Activated CD4-positive, alpha-beta memory T cell treated with anti-CD3 and anti-CD28 coated beads for 36 hours (primary cell): ENCODE results near the gene KIF13A. TPM values are rescaled to one million over a fixed set of nuclear protein-coding genes. Genes with fewer than 3 reads are reported as not detected.
"Not testable (repeated sequence)": the region's sequence is repeated elsewhere in the genome, so short reads cannot be mapped to it uniquely, and the experiment has no call there.

ENCODE experiments used
- CTCF ChIA-PET: fragments of 350-600 bp; sonication (Branson Sonifier 250); formaldehyde crosslinking; loops from one replicate; lab custom pipeline; 2021; ENCODE audit warnings: antibody characterized with exemption, inconsistent platforms; lab: Charles Lee
- POLR2A ChIA-PET: fragments of 350-600 bp; sonication (Branson Sonifier 250); formaldehyde crosslinking; loops from one replicate; lab custom pipeline; 2021; ENCODE audit warnings: antibody characterized with exemption; lab: Charles Lee
- DNase-seq: peaks from one replicate; pipeline ENCODE4 v3.0.0-alpha.2; 2020
- H3K27ac Mint-ChIP-seq: one replicate; pipeline ENCODE4 v1.8.0; 2021; ENCODE audit warnings: mixed read lengths
- H3K27me3 Mint-ChIP-seq: one replicate; pipeline ENCODE4 v1.8.0; 2021; ENCODE audit warnings: mixed read lengths
- H3K36me3 Mint-ChIP-seq: one replicate; pipeline ENCODE4 v1.8.0; 2021; ENCODE audit warnings: mixed read lengths
- H3K4me1 Mint-ChIP-seq: one replicate; pipeline ENCODE4 v1.8.0; 2021; ENCODE audit warnings: low read depth, mixed read lengths
- H3K4me3 Mint-ChIP-seq: one replicate; pipeline ENCODE4 v1.8.0; 2021; ENCODE audit warnings: mild to moderate bottlenecking, mixed read lengths
- H3K9me3 Mint-ChIP-seq: one replicate; pipeline ENCODE4 v1.8.0; 2021; ENCODE audit warnings: mixed read lengths
- intact Hi-C: fragments of 100-400 bp; cut with micrococcal nuclease; formaldehyde crosslinking; loops from one replicate; pipeline ENCODE4 v1.15.1; 2023
- total RNA-seq, 2 experiments: library from RNA; stranded (reverse); gene quantifications; one replicate each; pipeline ENCODE4 v1.2.3, GENCODE V29; 2021

The KIF13A gene
- total RNA-seq, 2 experiments from 2014 or later: 0.07 TPM; not detected in 1

DNA sequence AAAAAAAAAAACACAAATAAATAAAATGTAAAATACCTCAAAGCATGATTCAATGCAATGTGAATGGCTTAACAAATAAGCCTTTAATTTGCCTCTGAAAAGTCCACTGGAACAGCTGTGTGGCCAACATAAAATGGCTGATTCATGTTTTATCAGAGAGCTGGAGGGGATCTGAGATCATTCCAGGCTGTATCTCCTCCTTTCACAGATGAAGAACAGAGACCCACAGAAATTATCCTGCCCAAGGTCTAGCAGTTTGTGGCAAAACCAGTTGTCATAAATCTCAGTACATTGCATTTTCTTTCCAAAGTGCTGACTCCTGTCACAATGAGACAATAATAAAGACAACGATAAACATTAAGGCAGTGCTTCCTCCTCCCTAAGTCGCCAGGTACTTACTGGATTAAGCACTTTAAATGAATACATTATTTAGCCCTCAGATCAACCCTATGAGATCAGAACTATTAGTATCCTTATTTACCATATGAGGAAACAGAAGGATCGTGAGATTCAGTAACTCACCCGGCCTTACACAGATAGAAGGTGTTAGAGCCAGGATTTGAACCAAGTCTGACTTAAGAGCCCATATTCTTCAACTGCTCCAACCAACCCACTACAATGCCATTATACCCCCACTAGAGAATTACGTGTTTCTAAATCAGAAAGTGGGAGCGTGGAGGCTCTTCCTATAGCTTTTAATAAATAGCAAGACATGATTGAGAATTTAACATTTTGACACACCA, 118.3 kb downstream of the KIF13A start:
- Mint-ChIP-seq H3K9me3 (no peaks in the 10 kb centered on the region), H3K36me3 (no peaks in the 10 kb centered on the region), H3K4me1 (no peaks in the 10 kb centered on the region), H3K27ac (no peak overlapping the region), H3K4me3 (no peak overlapping the region), H3K27me3 (peaks cover 12% of the 10 kb centered on the region)
- ChIA-PET POLR2A (no interaction called here), CTCF (no interaction called here)
- intact Hi-C loops: no loop called here
- no peak for DNase-seq

DNA sequence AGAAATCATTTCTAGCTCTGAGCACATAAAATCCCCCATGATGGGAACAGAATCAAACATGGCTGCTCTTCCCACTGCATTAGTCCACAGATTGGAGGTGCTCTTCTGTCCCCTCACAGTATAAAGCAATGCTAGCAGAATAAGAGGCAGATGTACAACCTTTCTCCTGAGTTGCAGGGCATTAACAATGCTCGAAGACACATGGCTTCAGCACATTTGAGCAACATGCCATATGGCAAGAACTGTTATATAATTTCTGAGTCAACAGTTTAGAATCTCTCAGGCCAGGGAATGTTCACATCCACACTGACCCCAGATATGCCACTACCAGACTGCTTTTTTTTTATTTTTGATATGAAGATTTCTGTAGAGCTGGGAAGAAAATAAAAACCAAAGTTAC, 119.6 kb downstream of the KIF13A start:
- POLR2A ChIA-PET: no interaction called here
- Mint-ChIP-seq H3K36me3 (no peaks in the 10 kb centered on the region), H3K4me3 (no peak overlapping the region), H3K9me3 (no peaks in the 10 kb centered on the region), H3K27ac (no peak overlapping the region), H3K4me1 (no peaks in the 10 kb centered on the region), H3K27me3 (peaks cover 12% of the 10 kb centered on the region)
- CTCF ChIA-PET: interaction anchor here (0.6 kb wide), 1 partner anchor 22 kb away, joined by 3 read pairs; no protein-coding TSS in a partner anchor
- DNase-seq: no peak
- intact Hi-C loops: no loop called here

DNA sequence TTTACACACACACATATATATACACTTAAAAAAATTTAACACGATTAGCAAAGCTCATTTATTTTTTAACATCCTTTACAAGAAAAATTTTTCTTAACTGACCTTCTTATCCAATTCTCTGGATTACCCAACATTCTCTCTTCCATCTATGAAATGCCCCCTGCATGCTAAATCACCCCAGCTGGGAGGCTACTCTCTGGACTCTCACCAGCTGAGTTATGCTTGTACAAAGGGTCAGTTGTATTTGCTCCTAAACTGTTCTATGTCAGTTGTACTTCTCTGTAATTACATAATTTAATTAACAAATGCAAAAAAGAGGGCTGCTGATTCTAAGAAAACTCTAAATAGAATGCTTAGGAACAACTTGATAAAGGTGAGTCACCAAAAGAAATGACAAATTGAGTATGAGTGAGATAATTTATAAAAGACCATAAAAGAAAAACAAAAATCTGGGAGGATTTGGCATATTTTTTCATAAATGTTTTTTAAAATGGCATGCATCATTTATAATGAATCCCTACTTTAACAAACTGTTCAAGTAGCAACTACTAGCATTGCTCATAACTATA, 120.5 kb downstream of the KIF13A start:
- no peaks in the 10 kb centered on the region for H3K9me3 Mint-ChIP-seq
- no peaks in the 10 kb centered on the region for H3K4me1 Mint-ChIP-seq
- H3K27me3 Mint-ChIP-seq: peaks cover 12% of the 10 kb centered on the region
- H3K36me3 Mint-ChIP-seq: no peaks in the 10 kb centered on the region
- CTCF ChIA-PET: no interaction called here
- no peak for DNase-seq
- no peak overlapping the region for H3K27ac Mint-ChIP-seq
- no peak overlapping the region for H3K4me3 Mint-ChIP-seq
- POLR2A ChIA-PET: no interaction called here
- intact Hi-C loops: no loop called here

DNA sequence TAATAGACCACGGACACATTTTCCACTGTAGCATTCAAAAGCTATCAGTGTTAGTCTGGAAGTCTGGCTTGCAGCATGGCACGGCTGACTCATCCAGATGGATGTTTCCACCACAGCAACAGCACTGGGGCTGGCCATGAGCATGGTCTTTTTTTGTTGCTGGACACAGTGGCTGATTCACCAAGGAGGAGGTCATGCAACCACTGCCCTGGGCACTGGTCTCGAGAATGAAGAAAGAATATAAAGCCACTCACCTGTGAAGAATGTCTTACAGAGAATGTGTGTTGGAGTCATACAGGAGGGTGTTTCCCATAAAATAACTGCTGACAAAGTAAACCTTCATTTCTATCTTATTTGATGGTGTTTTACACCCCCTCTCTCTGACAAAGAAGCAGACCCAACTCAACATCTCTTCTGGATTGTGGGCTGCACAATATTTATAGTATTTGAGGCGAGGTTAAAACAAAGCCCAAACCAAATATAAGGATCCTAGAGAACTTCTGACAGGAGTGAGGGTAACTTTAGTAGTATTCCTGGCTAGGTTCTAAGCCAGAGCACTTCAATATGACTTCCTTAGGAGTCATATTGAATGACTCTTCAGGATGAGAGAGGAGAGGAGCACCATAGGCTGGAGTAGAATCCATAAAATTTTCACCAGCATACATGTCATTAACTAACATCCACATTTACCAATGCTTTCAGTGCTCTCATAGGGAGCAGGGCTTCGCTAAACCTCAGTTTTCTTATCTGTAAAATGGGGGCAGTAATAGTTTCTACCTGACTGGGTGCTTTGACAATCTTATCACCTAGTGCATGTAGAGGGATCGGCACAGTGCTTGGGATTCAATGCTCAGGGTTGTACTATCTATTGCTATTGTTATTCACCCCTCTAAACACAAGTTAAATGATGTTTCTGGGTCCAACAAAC, 121.4 kb downstream of the KIF13A start:
- intact Hi-C loops: no loop called here
- H3K4me1 Mint-ChIP-seq: no peaks in the 10 kb centered on the region
- H3K36me3 Mint-ChIP-seq: no peaks in the 10 kb centered on the region
- DNase-seq: no peak
- no peak overlapping the region for H3K4me3 Mint-ChIP-seq
- H3K9me3 Mint-ChIP-seq: no peaks in the 10 kb centered on the region
- no peak overlapping the region for H3K27ac Mint-ChIP-seq
- POLR2A ChIA-PET: no interaction called here
- peaks cover 7% of the 10 kb centered on the region for H3K27me3 Mint-ChIP-seq
- CTCF ChIA-PET: no interaction called here

DNA sequence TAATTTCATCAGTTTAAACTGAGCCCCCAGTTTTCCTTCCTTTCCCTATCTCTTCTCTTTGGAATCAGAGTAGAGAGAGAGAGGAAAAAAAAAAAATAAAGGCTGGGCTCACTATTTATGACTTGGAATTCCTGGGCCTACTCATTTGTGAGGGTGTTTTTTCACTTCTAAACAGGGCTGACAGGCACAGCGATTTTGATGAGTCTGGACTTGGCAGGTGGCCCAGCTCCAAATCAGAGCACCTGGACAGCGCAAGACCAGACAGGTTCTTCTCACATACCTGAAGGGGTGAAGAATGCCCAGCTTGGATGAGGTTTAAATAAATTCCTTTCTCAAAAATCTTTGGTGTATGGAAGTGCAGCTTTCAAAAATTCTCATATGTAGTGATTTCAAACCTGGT, 122.2 kb downstream of the KIF13A start:
- peaks cover 7% of the 10 kb centered on the region for H3K27me3 Mint-ChIP-seq
- intact Hi-C loops: no loop called here
- H3K4me1 Mint-ChIP-seq: no peaks in the 10 kb centered on the region
- ChIA-PET CTCF (no interaction called here), POLR2A (no interaction called here)
- H3K9me3 Mint-ChIP-seq: no peaks in the 10 kb centered on the region
- no peaks in the 10 kb centered on the region for H3K36me3 Mint-ChIP-seq
- H3K27ac Mint-ChIP-seq: no peak overlapping the region
- DNase-seq: no peak
- H3K4me3 Mint-ChIP-seq: no peak overlapping the region

DNA sequence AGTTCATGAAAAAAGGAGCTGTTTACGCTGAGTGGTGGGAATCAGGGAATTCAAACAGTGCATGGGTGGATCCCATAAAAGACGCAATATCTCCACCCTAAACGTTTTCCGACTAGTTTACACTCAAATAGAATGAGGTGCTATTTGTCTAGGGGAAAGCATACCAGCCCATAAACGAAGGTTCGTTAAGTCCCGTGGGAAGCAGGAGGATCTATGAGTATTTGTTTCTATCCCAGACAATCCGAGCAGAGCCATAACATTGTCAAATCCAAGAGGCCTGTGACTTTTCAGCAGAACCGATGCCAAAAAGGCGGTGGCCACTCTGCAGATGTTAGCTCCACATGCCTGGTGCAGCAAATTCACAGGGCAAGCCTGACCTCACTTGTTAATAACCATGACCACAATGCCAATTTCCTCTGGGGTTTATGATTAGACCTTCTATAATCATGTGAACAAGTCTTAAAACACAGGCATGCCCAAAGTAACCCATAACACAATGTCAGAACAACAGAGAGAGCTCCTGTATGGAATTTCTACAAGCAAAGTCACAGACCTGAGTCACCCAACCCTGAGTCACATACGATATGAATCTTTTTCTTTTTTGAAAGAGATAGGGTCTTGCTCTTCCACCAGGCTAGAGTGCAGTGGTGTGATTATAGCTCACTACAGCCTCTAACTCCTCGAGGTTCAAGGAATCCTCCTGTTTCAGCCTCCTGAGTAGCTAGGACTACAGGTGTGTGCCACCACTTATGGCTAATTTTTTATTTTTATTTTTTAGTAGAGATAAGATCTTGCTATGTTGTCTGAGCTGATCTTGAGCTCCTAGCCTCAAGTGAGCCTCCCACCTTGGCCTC, 123.3 kb downstream of the KIF13A start:
- no peaks in the 10 kb centered on the region for H3K9me3 Mint-ChIP-seq
- ChIA-PET CTCF (no interaction called here), POLR2A (no interaction called here)
- H3K4me3 Mint-ChIP-seq: no peak overlapping the region
- H3K36me3 Mint-ChIP-seq: no peaks in the 10 kb centered on the region
- peaks cover 1% of the 10 kb centered on the region for H3K27me3 Mint-ChIP-seq
- no peak for DNase-seq
- no peak overlapping the region for H3K27ac Mint-ChIP-seq
- no peaks in the 10 kb centered on the region for H3K4me1 Mint-ChIP-seq
- intact Hi-C loops: no loop called here

DNA sequence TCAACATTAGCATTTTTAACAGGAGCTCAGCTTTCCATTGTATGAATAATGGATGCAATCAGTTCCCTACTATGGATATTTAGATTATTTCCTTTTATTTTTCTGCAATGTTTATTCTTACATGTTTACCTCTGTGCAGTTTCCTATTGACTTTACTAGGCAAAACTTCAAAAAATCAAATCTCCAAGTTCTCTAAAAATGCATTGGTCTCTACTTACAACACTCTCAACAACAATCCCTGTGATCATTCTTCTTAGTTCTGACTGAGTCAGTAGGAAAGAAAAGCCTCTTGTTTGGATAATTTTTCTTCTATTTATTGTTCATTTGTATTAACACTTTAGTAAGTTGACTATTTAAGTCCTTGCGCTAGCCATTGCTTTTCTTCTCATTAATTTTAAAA, 126.1 kb downstream of the KIF13A start:
- Mint-ChIP-seq H3K9me3 (no peaks in the 10 kb centered on the region), H3K4me3 (no peak overlapping the region), H3K27me3 (no peaks in the 10 kb centered on the region), H3K27ac (no peak overlapping the region), H3K36me3 (no peaks in the 10 kb centered on the region), H3K4me1 (no peaks in the 10 kb centered on the region)
- ChIA-PET CTCF (no interaction called here), POLR2A (no interaction called here)
- intact Hi-C loops: no loop called here
- no peak for DNase-seq

DNA sequence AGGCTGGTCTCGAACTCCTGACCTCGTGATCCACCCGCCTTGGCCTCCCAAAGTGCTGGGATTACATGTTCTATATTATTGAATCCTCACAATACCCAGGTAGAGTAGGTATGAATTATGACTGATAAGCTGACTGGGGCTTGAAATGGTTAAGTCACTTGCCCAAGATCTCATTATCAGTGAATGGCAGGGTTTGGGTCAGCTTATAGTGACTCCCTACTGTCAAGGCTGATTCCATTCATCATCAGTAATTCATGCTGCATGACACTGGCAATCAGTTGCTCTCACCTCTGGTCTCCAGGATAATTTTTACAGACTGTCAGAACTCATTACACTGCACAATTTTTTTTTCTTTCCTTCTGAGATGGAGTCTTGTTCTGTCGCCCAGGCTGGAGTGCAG, 127.6 kb downstream of the KIF13A start:
- DNase-seq: no peak
- Mint-ChIP-seq H3K4me1 (no peaks in the 10 kb centered on the region), H3K4me3 (no peak overlapping the region), H3K9me3 (no peaks in the 10 kb centered on the region), H3K27ac (no peak overlapping the region), H3K27me3 (no peaks in the 10 kb centered on the region), H3K36me3 (no peaks in the 10 kb centered on the region)
- intact Hi-C loops: no loop called here
- POLR2A ChIA-PET: no interaction called here
- CTCF ChIA-PET: no interaction called here

DNA sequence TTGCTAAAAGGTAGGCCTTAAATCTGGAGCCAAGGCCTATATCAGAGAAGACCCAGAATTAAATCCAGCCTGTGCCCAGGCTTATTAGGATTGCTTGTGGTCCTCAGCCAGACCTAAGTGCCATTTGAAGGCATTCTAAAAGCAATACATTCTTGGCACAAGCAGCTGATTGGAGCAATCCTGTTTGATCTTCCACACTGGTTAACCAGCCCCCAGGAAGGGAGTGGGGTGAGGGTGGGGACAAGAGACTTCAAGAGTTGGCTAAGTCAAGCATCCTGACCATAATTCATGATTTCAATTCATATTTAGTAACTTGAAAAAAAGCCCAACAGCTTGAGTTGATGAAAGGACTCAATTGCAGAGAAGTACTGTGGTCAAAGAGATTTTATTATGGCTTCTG, 128.9 kb downstream of the KIF13A start:
- Mint-ChIP-seq H3K4me1 (no peaks in the 10 kb centered on the region), H3K36me3 (no peaks in the 10 kb centered on the region), H3K27me3 (no peaks in the 10 kb centered on the region), H3K4me3 (no peak overlapping the region), H3K27ac (no peak overlapping the region), H3K9me3 (no peaks in the 10 kb centered on the region)
- ChIA-PET CTCF (no interaction called here), POLR2A (no interaction called here)
- intact Hi-C loops: no loop called here
- no peak for DNase-seq

DNA sequence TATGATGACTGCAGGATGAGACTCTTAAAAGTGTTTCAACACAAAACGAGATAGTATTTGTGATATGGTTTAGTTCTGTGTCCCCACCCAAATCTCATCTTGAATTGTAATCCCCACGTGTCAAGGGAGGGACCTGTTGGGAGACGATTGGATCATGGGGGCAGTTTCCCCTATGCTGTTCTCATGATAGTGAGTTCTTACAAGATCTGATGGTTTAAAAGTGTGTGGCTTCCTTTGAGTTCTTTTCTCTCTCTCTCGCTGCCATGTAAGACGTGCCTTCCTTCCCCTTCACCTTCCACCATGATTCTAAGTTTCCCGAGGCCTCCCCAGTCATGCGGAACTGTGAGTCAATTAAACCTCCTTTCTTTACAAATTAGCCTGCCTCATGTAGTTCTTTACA, 130.2 kb downstream of the KIF13A start:
- intact Hi-C loops, H3K9me3 Mint-ChIP-seq, CTCF ChIA-PET, H3K4me3 Mint-ChIP-seq, H3K36me3 Mint-ChIP-seq, DNase-seq, POLR2A ChIA-PET, H3K27ac Mint-ChIP-seq, H3K4me1 Mint-ChIP-seq, H3K27me3 Mint-ChIP-seq: not testable (repeated sequence)

DNA sequence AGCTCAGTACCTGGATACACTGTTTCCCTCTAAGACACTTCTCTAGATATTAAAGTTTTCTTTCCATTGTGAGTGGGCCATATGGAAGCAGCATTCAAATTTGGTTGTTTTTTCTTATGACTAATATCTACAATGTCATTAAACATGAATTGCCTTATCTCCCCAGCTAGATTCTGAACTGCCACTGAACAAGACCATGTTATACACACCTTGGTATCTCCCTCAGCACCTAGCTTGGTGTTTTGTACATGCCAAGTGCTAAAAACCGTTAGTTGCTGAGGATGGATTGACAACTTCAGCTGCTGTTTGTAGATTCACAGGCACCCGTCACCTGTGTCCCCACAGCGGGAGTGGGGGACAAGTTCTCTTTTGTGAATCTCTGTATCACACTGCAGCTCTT, 131.1 kb downstream of the KIF13A start:
- no peaks in the 10 kb centered on the region for H3K9me3 Mint-ChIP-seq
- CTCF ChIA-PET: interaction anchor here (0.7 kb wide), 1 partner anchor 53 kb away, joined by 3 read pairs; no protein-coding TSS in a partner anchor
- no peaks in the 10 kb centered on the region for H3K27me3 Mint-ChIP-seq
- no peaks in the 10 kb centered on the region for H3K4me1 Mint-ChIP-seq
- H3K4me3 Mint-ChIP-seq: no peak overlapping the region
- DNase-seq: no peak
- intact Hi-C loops: no loop called here
- H3K27ac Mint-ChIP-seq: no peak overlapping the region
- POLR2A ChIA-PET: no interaction called here
- H3K36me3 Mint-ChIP-seq: no peaks in the 10 kb centered on the region

DNA sequence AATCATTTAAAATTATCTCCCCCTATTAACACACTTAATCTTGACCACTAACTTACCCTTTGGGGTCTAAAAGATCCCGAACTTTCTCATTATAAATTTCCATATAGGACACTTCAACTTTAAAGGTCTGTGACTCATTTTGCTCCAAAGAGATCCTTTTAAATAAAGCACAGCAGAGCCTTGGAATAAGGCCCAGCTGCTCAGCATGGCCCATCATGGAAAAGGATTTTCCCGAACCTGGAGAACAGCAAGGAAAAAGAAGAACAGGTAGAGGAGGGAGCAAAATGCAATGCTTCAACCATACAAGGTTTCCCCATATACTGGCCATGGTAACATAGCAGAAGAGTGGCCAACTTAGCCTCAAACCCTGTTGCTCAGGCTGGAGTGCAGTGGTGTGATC, 132.1 kb downstream of the KIF13A start:
- intact Hi-C loops: no loop called here
- H3K4me1 Mint-ChIP-seq: no peaks in the 10 kb centered on the region
- no peak overlapping the region for H3K4me3 Mint-ChIP-seq
- ChIA-PET POLR2A (no interaction called here), CTCF (no interaction called here)
- no peaks in the 10 kb centered on the region for H3K27me3 Mint-ChIP-seq
- no peak overlapping the region for H3K27ac Mint-ChIP-seq
- no peaks in the 10 kb centered on the region for H3K36me3 Mint-ChIP-seq
- H3K9me3 Mint-ChIP-seq: no peaks in the 10 kb centered on the region
- DNase-seq: no peak
